GM21515 (cell line): ENCODE results near the gene KIF3A.

ENCODE experiments used
- ATAC-seq: cut with Tn5 transposase; IDR thresholded peaks from one replicate; pipeline ENCODE4 v1.9.1; 2021; ENCODE audit not compliant: unreplicated experiment

Gene KIF3A

GRCh38 chr5:132754111-132754510 is 16.8 kb upstream of the KIF3A start:
- ATAC-seq: no peak

- no peak for ATAC-seq
Observed at GRCh38 chr5:132753135-132753987, 16.0 kb upstream of the KIF3A start.

GRCh38 chr5:132752581-132753125 is 15.3 kb upstream of the KIF3A start:
- ATAC-seq: no peak

GRCh38 chr5:132751971-132752580 is 14.7 kb upstream of the KIF3A start:
- ATAC-seq: no peak

- no peak for ATAC-seq
Observed at GRCh38 chr5:132751444-132751843, 14.1 kb upstream of the KIF3A start.

- no peak for ATAC-seq
Observed at GRCh38 chr5:132750471-132751230, 13.3 kb upstream of the KIF3A start.

- ATAC-seq: no peak
Observed at GRCh38 chr5:132749506-132749905, 12.2 kb upstream of the KIF3A start.

- no peak for ATAC-seq
Observed at GRCh38 chr5:132748522-132749000, 11.2 kb upstream of the KIF3A start.

- peak; percentile 23 for ATAC-seq
Observed at GRCh38 chr5:132747616-132748440, 10.5 kb upstream of the KIF3A start.

- ATAC-seq: peak; percentile 44
Observed at GRCh38 chr5:132746954-132747615, 9.7 kb upstream of the KIF3A start, which contains the start of gene CCNI2. CCNI2 (plus strand) TSS chr5:132747426; CDS start chr5:132747496, 70 bp downstream.

GRCh38 chr5:132746592-132746953 is 9.2 kb upstream of the KIF3A start:
- no peak for ATAC-seq

GRCh38 chr5:132744659-132745058 is 7.3 kb upstream of the KIF3A start:
- no peak for ATAC-seq

- no peak for ATAC-seq
Observed at GRCh38 chr5:132742626-132743025, 5.3 kb upstream of the KIF3A start.

GRCh38 chr5:132742158-132742557 is 4.8 kb upstream of the KIF3A start:
- no peak for ATAC-seq

GRCh38 chr5:132739232-132739631 is 1.9 kb upstream of the KIF3A start:
- ATAC-seq: no peak

GRCh38 chr5:132737982-132738681 is 786 bp upstream of the KIF3A start:
- no peak for ATAC-seq

GRCh38 chr5:132734687-132735086 is 2.7 kb downstream of the KIF3A start:
- no peak for ATAC-seq

GRCh38 chr5:132733499-132734148 is 3.7 kb downstream of the KIF3A start:
- ATAC-seq: no peak

- no peak for ATAC-seq
Observed at GRCh38 chr5:132729896-132730295, 7.5 kb downstream of the KIF3A start.
